HG03439 (cell line): Measurements from ENCODE around the gene GLUL.
"Not testable (repeated sequence)": the region's sequence is repeated elsewhere in the genome, so short reads cannot be mapped to it uniquely, and the experiment has no call there.

ENCODE experiments used
- ATAC-seq: cut with Tn5 transposase; IDR thresholded peaks from one replicate; pipeline ENCODE4 v1.9.1; 2021; ENCODE audit warnings: mild to moderate bottlenecking, moderate library complexity; ENCODE audit not compliant: unreplicated experiment

The GLUL gene

DNA sequence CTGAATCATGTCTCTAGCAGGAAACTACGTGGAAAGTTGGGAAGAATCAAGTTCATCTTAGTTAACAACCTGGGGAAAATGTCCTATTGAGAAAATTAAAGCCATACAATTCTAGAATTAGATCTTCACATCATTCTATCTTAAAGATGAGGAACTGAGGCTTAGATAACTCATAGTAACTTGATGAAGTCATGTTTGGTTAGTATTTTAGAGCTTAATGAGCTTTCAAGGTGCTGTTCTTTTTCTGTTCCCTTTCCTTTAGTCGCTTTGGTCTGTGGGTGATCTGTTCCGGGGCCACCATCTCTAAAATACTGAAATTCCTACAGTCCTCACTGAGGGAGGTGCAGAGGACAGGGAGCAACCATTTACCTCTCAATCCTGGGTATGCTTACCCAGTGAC is 4.3 kb upstream of the GLUL start:
- no peak for ATAC-seq

DNA sequence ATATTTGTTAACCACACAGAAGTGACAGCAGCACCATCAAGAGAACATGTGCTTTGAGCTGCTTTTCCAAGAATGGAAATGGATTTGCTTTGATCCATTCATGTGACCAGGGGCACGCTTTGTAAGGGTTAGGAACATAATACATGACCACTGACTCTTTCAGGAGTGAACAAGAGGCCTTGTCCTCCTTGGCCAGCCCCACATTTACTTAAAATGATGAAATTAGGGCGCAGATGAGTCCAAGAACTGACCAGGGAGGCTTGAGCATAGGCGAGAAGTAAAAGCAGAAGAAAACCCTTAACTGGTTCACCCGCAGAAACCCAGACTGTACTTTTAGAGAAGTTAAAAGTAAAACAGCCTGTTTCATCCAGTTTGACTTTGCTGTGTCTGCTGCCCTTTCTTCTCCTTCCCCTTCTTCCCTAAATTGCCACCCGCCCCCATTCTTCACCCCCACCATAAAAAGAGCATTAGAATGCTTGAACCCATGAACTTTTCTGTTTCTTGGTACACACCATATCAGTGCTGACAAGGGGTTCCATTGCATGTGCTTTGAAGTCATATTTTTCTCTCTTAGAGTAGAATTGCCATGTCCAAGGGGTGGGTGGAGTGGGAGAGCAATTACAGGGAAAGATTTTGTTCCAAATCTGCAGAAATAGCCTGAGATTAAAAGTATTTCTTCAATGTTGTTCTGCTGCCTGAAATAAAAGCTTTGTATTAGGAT is 2.6 kb upstream of the GLUL start:
- ATAC-seq: no peak

DNA sequence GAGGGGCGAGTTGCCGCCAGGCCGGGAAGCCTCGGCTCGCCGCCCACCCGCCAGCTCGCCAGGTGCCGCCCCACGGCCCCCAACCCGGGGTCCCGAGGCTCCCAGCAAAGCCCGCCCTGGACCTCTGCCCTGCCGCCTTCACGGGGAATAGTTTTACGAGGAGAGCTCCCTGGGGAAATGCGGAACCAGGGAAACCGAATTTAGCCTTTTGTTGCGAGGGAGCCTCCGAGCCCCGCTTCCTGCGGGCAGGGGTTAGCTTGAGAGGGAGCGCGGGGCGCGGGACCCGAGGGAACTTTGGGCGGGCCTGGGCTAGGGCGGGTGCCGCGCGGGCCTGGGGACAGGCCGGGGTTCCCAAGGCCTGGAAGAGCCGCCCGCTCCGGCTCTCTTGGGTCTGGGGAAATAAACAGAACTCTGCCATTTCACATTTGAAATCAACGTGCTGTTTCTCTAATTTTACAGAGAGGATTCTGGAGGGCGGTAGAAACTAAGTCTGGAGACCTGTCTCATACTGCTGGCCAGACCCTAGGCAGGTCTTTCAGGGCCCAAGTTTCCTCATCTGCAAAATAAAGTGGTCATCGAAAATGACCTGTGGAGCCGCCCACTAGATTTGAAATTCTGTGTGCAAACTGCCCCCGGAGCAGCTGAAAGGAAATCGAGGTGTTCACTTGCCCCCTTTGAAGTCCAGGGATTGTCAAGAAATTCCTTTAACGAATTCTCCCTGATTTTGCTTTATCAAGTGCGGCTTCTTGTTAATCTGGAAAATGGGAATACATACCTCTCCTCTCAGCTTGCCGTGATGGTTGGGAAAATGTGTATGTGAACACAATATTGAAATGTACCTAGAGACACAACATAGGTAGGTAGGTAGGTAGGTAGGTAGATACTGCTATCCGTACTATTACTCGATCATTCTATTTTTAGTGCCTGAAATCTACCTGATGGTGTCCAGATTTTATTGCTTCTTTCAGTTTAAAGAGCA is 749 bp upstream of the GLUL start:
- peak; percentile 6 for ATAC-seq

DNA sequence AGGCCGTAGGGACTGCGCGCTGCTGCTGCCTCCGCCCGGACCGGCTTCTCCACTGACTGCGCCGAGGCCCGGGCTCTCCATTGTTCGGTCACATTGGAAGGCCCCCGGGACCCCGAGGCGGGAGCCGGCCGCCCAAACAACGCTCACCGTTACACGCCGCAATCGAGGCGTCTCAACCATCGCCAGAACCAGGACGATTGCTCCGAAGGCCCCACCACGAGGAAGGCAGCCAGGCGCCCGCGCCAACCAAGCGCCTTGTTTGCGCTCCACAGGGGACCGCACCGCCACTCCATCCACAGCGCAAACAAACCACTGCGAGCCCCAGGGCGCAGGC is 595 bp downstream of the GLUL start:
- ATAC-seq: peak; percentile 16

DNA sequence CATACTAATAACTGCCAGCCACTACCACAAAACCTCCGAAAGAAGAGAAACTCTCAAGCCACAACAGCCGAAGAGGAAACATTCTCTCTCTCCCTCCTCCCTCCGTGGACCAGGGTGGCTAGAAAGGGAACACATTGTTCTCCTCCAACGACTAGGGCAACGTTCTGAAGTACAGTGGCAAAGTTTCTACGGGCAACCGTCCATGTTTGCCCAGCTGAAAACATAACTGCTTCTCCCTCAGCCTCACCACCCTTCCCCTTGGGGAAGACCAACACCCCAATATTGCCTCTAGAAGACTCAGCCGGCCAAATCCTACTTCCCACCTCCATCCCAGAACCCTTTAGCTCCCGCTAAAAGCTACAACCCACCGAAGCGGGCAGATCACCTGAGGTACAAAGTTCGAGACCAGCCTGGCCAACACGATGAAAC is 2.0 kb downstream of the GLUL start:
- ATAC-seq: no peak

DNA sequence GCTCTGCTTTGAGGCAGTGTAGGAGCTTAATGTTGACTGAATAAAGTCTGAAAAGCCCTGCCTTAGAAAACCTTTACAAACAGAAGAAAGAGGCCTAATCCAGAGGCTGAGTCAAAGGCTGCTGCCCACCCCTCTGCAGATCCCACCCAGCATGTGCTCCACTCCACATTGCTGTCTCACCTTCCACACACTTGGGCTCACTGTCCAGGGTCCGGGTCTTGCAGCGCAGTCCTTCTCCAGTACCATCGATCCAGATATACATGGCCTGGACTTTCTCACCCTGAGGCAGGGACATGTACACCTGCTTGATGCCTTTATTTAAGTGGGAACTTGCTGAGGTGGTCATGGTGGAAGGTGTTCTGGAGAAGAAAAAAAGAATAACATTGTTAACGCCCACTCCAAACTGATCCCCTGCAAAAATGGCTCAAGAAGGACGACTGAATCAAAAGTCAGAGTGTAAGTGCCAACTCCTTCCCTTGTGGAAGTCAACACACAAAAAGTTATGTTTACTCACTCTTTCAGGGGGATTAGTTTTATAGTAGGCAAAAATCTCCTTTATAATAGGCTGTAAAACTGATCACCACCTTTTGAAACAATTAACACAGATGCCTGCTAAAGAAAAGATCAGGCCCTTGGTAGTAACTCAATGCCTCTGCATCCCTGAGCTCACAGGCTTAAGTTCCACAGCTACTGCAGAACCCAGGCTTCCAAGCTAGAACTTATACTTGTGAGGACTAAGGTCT is 3.0 kb downstream of the GLUL start:
- no peak for ATAC-seq

DNA sequence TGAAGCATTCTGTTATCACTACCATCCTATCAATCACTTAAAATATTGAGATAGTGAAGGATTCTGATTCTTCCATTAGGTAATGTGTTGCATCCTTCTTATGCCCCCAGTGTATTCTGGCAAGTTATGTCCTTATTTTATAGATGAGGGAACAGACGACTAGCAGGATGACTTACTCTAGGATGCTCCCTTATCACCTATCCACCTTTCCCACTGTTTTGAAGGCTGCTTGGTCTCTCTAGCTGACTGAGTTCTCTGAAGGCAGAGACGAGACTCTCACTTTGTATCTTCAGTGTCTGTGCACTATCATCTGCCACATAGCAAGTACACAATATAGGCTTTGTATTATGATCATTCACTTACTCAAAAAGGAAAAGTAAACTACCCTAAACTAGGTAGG is 4.0 kb downstream of the GLUL start:
- no peak for ATAC-seq

DNA sequence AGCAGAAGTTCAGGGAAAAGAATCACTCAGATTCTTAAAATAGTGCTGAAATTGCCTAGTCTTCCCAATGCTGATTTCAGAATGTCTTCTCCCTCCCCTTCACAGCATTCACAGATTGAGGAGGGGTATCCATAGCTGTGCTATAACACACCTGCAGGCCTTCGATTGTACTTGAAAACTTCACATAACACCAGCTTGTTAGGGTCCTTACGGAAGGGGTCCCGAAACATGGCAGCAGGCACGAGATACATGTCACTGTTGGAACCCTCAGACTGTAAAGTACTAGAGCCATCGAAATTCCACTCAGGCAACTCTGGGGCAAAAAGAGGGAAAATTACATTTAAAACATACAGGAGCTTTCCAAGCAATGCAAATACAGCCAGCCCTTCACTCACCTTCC is 4.6 kb downstream of the GLUL start:
- no peak for ATAC-seq

DNA sequence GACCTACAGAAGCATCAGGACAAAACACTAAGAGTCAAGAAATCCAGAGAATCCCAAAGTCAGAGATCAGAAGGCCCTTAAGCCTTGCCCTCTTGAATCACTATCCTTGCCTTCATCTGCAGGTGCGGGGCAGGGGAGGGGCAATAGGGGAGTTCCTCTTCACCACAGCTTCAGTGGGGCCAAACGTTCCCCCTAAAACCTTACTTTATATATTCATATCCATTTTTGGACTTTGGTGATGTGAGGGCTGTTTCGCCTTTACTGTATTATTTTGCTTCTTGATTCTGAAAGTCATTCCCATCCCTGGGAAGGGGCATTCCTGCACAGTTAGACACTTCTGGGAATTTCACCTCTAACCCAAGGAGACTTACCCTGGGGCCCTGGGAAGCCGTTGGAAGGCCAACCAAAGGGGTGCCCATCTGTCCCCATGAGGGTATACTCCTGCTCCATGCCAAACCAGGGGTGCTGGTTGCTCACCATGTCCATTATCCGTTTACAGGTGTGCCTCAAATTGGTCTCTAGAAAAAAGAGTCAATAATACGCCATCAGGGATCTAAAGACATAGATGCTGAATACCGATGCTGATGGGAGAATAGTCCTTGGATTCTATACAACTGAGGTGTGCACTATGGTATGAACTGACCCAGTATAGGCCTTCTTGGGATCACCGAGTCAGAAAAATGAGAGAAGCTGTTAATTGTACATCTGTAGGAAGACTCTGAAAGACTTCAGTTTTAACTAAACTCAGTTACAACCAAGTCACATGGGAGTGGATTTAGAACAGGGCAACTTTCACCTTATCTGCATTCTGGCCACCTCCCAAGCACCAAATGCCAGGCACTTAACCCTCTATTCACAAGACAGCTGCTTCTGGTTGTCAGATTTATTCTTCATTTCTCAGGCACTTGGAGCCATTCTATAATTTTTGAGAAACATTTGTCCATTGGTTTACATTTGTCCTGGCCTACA is 5.4 kb downstream of the GLUL start:
- no peak for ATAC-seq

DNA sequence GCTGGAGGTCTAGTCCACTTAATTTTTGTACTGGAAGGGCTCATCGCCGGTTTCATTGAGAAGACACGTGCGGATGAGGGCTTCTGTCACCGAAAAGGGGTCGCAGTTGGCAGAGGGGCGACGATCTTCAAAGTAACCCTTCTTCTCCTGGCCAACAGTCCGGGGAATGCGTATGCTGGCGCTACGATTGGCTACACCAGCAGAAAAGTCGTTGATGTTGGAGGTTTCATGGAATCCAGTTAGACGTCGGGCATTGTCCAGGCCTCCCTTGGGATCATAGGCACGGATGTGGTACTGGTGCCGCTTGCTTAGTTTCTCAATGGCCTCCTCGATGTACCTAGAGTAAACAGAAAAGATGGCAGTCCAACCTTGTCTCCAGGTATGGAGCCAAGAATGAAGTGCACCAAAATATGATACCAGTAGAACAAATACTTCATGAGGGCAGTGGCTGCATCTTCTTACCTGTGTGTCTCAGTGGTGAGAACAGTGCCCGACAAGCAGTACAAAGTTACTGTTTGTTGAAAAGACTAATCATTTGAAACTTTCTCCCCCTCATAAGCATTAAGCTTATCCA is 7.1 kb downstream of the GLUL start:
- no peak for ATAC-seq

DNA sequence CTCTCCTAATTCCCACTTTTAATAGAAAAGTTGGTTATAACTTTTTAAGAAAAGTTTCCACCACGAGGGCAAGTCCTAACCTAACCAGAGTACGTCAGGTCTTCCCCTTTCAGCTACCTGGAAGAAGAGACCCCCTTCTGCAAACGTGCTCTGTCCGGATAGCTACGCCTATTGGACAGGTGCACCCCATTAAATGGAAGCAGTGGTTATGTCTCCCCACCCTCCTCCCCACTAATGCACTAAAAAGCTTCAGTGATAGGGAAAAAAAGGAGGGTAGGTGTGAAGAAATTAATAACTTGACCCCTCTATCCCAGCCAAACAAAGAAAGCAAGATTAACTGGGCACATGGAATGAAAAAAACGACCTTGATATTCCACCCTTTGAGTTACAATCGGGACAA is 7.7 kb downstream of the GLUL start:
- no peak for ATAC-seq

DNA sequence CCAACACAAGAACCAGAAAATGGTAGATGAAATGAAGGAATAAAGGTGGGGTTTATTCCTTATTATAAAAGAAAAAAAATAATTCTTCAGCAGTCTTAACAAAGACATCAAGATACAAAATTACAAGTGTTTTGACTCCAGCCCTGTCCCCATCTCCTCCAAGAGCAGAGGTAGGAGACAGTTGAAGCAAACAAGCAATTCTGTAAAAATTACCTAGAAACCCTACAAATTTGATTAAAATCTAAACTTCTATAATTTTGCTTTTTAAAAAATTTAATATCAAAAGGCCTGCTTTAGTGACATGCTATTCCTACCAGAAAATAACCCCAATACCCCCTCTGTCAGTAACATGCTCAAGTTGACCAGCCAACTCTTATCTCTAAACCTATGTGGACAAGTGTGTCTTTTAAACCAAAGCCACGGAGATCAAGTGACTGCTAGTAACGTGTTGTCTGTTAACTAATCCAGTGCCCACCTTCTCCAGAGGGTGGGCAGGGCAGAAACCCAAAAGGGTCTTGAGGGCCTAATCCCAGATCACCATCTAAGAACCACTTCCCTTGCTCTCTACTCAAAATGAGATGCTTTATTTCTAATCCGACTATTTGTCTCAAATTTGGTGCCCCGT is 8.4 kb downstream of the GLUL start:
- no peak for ATAC-seq

DNA sequence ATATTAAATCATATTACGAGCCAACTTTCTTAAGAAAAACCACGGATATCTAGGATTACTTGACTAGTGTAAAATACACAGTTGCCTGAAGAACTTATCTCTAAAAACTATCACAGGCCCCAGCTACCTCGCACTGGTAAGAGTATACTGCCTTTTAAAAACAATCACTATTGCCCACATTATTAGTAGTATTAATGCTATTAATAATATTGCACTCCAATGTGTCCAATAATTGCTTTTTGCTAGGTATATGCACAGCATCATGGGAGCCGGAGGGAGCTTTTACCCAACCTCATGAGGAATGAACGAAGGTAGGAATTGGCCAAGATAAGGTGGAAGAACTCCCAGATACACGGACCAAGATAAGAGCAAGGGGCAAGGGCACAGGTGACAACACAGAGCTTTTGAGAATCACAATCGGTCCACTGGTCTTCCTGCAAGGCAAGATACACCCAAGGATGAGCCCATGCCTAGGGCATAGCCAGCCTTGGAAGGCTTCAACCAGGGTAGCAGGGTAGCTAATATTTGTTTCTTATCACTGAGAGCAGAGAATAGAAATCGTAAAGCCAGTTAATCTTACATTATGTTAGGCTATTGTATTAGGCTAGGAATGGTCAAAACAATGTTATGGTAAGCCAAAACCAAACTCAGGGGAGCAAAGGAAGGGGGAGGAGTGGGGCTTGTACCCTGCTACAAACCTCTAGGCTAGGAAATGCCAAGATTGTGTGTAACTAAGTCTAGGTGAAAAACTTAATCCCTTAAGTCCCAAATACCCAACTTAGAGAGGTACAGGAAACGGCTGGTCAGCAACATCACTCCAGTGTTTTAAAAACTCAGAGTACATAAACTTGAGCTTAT is 9.4 kb downstream of the GLUL start:
- no peak for ATAC-seq

DNA sequence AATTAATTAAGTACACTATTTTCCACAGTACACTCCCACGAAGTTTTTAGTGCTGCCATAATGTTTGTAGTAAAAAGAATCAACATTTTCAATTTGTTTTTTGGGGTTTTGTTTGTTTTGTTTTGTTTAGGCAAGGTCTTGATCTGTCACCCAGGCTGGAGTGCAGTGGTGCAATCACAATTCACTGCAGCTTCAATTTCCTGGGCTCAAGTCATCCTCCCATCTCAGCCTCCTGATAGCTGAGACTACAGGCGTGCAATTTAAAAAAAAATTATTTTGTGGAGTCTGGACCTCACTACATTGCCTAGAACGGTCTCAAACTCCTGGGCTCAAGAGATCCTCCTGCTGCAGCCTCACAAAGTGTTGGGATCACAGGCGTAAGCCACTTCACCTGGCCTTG is 11.4 kb downstream of the GLUL start:
- no peak for ATAC-seq

DNA sequence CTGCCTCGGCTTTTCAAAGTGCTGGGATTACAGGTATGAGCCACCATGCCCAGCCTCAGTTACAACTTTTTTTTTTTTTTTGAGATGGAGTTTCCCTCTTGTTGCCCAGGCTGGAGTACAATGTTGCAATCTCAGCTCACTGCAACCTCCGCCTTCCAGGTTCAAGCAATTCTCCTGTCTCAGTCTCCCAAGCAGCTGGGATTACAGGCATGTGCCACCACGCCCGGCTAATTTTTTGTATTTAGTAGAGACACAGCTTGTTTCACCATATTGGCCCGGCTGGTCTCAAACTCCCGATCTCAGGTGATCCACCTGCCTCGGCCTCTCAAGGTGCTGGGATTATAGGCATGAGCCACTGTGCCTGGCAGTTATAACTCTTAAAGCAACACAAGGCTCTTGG is 11.8 kb downstream of the GLUL start:
- not testable (repeated sequence) for ATAC-seq

DNA sequence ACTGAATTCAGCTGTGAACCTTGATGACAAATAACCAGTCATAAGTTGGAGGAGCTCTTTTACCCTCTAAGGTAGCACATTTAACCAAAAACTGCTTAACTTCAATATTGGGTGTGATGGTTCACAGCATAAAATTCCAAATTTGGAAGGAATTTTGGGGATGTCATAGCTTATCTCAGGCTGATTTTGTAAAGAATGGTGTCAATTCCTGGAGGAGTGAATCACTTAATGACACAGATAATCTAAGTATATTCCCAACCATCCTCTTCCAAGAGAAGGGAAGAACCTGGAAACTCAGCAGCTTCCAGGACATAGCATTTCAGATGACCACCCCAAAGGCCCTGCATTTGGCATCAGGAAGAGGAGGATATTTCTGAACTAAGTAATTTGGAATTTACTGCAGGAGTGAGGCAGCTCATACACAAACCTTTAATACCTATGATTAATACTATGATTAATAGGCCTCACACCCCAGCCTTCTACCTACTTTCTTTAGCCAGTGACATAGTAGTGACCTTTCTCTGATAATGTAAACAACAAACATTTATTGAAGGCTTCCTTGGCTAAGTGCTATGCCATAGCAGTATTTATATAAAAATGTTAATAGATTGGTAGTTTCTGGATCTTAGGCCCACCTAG is 14.5 kb downstream of the GLUL start:
- no peak for ATAC-seq

DNA sequence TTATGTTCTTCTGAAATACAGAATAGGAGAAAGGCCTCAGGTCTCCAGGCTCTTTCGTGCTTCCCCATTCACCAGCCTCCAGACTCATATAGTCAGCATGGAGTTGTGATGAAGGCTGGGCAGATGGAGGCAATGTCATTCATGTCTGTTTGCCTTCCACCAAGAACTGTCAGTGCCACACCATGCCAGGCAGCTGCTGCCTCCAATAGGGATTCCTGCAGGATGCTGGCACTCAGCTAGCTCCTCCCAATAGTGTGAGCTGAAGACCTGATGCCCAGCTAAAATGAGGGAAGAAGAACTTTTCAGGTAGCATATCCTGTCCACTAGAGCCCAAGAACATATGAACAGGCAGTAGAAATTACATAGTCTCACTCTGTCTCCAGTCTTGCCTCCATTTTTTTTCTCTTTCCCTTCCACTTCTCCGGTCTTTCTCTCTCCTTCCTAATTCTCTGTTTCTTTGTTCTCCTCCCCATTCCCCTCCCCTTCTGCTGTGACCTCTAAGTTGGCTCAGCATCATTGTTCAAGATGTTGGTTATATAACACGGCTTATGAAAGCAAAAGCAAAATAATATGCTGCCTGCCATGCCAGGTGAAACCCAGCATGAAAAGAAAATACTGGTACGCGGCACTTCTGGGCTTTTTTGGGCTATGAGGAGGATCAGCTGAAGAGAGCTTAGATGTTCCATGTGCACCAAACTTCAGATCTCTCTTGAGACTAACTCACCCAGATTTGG is 17.3 kb downstream of the GLUL start:
- ATAC-seq: no peak

DNA sequence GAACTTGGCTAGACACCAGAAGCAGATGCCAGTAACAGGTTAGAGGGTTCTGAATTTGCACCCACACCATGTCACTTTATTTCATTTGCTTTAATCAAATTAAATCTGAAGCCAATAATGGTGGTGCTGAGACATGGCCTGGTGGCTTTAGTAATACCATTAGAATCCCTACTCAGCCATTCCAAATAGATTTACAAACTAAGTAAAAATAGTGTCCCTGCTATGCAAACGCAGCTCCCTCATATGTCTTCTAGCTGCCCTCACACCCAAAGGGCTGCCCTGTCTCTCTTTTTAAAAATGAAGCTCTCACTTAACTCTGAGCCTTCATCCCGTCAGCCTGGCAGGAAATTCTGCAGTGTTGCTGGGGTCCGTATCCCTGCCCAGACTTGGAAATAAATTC is 21.1 kb downstream of the GLUL start:
- ATAC-seq: no peak
